MM.1S (cell line): Measurements from ENCODE around the gene OTUD3.
"Not testable (repeated sequence)": the region's sequence is repeated elsewhere in the genome, so short reads cannot be mapped to it uniquely, and the experiment has no call there.

Source experiments
- DNase-seq: peaks from one replicate; pipeline ENCODE4 v3.0.0-alpha.2; 2015
- H2AFZ ChIP-seq: fragments of 300-600 bp; sonication (generic); 2 replicates; pipeline ENCODE4 v1.6.0; 2016; ENCODE audit warnings: antibody characterized with exemption, low read length
- H3F3A ChIP-seq: fragments of 300-600 bp; sonication (generic); 2 replicates; pipeline ENCODE4 v1.6.1; 2016; ENCODE audit warnings: mild to moderate bottlenecking, antibody characterized with exemption, low read length, moderate library complexity, mixed read lengths; ENCODE audit not compliant: insufficient read depth
- H3K27ac ChIP-seq: fragments of 300-600 bp; sonication (generic); 2 replicates; pipeline ENCODE4 v1.5.1; 2016; ENCODE audit warnings: mild to moderate bottlenecking, low read length
- H3K27me3 ChIP-seq: fragments of 300-600 bp; sonication (generic); replicated peaks from 2 replicates; pipeline ENCODE4 v1.6.0; 2016; ENCODE audit warnings: low read length; ENCODE audit not compliant: insufficient read depth
- H3K36me3 ChIP-seq: fragments of 300-600 bp; sonication (generic); replicated peaks from 2 replicates; pipeline ENCODE4 v1.6.1; 2016; ENCODE audit warnings: mild to moderate bottlenecking, low read length, mixed read lengths; ENCODE audit not compliant: insufficient read depth
- H3K4me1 ChIP-seq: fragments of 300-600 bp; sonication (generic); 2 replicates; pipeline ENCODE4 v1.6.1; 2016; ENCODE audit warnings: low read length, mixed read lengths
- H3K4me2 ChIP-seq: fragments of 300-600 bp; sonication (generic); 2 replicates; pipeline ENCODE4 v1.6.0; 2016; ENCODE audit warnings: low read depth, low read length
- H3K4me3 ChIP-seq: fragments of 300-600 bp; sonication (generic); 2 replicates; pipeline ENCODE4 v1.5.1; 2016; ENCODE audit warnings: low read length, mixed read lengths
- H3K79me2 ChIP-seq: fragments of 300-600 bp; sonication (generic); 2 replicates; pipeline ENCODE4 v1.6.1; 2016; ENCODE audit warnings: mixed run types, low read length, mixed read lengths
- H3K9ac ChIP-seq: fragments of 300-600 bp; sonication (generic); 2 replicates; pipeline ENCODE4 v1.6.1; 2016; ENCODE audit warnings: low read length, mixed read lengths
- H3K9me2 ChIP-seq: fragments of 300-600 bp; sonication (generic); replicated peaks from 2 replicates; pipeline ENCODE4 v1.6.1; 2016; ENCODE audit warnings: mild to moderate bottlenecking, low read length, mixed read lengths; ENCODE audit not compliant: insufficient read depth
- H3K9me3 ChIP-seq: fragments of 300-600 bp; sonication (generic); replicated peaks from 2 replicates; pipeline ENCODE4 v1.6.1; 2016; ENCODE audit warnings: mild to moderate bottlenecking, low read length, mixed read lengths; ENCODE audit not compliant: insufficient read depth
- H4K20me1 ChIP-seq: fragments of 300-600 bp; sonication (generic); 2 replicates; pipeline ENCODE4 v1.6.1; 2016; ENCODE audit warnings: mild to moderate bottlenecking, low read length, moderate library complexity, mixed read lengths; ENCODE audit not compliant: insufficient read depth
- EZH2 ChIP-seq: fragments of 300-600 bp; sonication (generic); optimal IDR thresholded peaks from 2 replicates; pipeline ENCODE3; 2017; ENCODE audit warnings: low read depth, mild to moderate bottlenecking, antibody characterized with exemption, low read length, mixed read lengths
- EZH2phosphoT487 ChIP-seq: fragments of 300-600 bp; sonication (generic); IDR thresholded peaks from 2 replicates; pipeline ENCODE4 v1.6.1; 2018; ENCODE audit warnings: antibody characterized with exemption, low read length
- TF ChIP-seq, protein P1 (sequence below): fragments of 300-600 bp; sonication (generic); IDR thresholded peaks from 2 replicates; pipeline ENCODE4 v1.5.1; 2016; ENCODE audit warnings: antibody characterized with exemption, low read length, mixed read lengths

The OTUD3 gene

DNA sequence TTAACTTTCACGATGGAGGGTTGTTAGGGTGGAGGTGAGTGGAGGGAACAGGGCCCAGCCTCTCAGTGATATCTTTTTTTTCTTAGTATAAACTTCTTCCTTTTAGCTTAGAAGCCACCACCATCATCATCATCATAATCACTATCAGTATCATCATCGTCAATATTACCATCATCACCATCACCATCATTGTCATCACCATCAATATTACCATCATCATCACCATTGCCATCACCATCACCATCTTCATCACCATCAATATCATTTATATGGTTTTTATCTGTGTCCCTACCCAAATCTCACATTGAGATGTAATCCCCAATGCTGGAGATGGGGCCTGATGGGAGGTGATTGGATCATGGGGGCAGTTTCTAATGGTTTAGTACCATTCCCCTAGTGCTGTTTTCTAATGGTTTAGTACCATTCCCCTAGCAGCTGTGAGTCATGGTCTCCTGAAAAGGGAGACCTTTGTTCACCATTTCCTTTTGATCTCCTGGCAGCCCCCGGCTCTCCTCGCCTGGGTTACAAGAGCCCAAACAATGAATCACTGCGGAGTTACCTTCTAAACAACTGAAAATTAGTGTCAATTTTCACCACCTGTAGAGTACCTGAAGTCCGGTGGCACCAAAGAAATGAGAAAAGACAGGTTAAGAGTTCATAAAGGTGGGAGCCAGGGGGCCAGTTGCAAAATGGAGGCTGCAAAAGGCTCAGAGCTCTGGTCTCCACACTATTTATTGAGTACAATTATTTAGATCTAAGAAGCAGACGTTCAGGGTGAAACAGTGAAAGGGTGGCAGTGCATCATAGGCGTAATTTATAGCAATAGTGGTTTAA lies 44.3 kb downstream of the OTUD3 start:
- Histone ChIP-seq H3K9me2 (no peaks in the 10 kb centered on the region), H3K4me2 (no peak overlapping the region), H3K79me2 (no peaks in the 10 kb centered on the region), H3F3A (no peaks in the 10 kb centered on the region), H3K9me3 (no peaks in the 10 kb centered on the region), H3K4me1 (no peaks in the 10 kb centered on the region), H4K20me1 (no peaks in the 10 kb centered on the region), H3K27ac (no peak overlapping the region), H2AFZ (no peak overlapping the region), H3K36me3 (no peaks in the 10 kb centered on the region), H3K9ac (no peak overlapping the region), H3K27me3 (peaks cover 81% of the 10 kb centered on the region), H3K4me3 (no peak overlapping the region)
- TF ChIP-seq, protein P1, sequence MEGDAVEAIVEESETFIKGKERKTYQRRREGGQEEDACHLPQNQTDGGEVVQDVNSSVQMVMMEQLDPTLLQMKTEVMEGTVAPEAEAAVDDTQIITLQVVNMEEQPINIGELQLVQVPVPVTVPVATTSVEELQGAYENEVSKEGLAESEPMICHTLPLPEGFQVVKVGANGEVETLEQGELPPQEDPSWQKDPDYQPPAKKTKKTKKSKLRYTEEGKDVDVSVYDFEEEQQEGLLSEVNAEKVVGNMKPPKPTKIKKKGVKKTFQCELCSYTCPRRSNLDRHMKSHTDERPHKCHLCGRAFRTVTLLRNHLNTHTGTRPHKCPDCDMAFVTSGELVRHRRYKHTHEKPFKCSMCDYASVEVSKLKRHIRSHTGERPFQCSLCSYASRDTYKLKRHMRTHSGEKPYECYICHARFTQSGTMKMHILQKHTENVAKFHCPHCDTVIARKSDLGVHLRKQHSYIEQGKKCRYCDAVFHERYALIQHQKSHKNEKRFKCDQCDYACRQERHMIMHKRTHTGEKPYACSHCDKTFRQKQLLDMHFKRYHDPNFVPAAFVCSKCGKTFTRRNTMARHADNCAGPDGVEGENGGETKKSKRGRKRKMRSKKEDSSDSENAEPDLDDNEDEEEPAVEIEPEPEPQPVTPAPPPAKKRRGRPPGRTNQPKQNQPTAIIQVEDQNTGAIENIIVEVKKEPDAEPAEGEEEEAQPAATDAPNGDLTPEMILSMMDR, result no peak
- TF ChIP-seq EZH2, result no peak
- TF ChIP-seq EZH2phosphoT487, result no peak
- no peak for DNase-seq

DNA sequence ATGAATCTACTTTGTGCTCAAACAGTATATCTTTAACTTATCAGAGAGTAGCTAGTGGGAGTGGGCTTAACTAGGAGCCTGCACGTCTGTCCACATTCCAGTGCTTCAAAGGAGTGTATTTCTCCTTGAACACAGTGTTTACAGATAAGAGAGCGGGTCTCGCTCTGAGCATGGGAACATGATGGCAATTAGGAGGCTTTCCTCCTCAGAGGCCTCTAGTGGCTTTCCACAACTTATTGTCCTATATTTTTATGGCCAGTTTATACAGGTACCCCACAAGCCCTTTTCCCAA lies 44.9 kb downstream of the OTUD3 start:
- not testable (repeated sequence) for H3K27ac ChIP-seq, H3K9me3 ChIP-seq, DNase-seq, H2AFZ ChIP-seq, H3K9me2 ChIP-seq, H3K4me2 ChIP-seq, H3F3A ChIP-seq, H3K4me1 ChIP-seq, H3K36me3 ChIP-seq, H3K79me2 ChIP-seq, H3K9ac ChIP-seq, H3K4me3 ChIP-seq, H4K20me1 ChIP-seq
- peaks cover 75% of the 10 kb centered on the region for H3K27me3 ChIP-seq

DNA sequence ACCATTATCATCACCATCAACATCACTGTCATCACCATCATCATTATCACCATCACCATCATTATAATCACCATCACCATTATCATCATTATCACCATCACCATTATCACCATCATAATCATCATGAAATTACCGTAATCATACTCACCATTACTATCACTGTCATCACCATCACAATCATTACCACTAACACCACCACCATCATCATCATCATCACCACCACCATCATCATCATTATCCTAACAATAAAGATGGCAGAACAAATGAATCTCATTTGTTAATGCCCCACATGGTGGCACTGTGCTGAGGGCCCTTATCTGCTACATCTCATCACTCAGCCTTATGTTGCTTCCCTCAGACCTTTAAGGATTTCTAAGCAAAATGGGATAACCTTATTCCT lies 50.7 kb downstream of the OTUD3 start:
- no peak overlapping the region for H3K4me3 ChIP-seq
- no peaks in the 10 kb centered on the region for H3K4me1 ChIP-seq
- peaks cover 27% of the 10 kb centered on the region for H3K27me3 ChIP-seq
- no peak overlapping the region for H3K27ac ChIP-seq
- no peak for DNase-seq
- no peaks in the 10 kb centered on the region for H3K9me2 ChIP-seq
- H3K9me3 ChIP-seq, result no peaks in the 10 kb centered on the region
- no peak overlapping the region for H3K4me2 ChIP-seq
- TF ChIP-seq EZH2phosphoT487, result no peak
- TF ChIP-seq EZH2, result no peak
- TF ChIP-seq, protein P1, result no peak
- no peak overlapping the region for H2AFZ ChIP-seq
- H4K20me1 ChIP-seq, result no peaks in the 10 kb centered on the region
- H3K9ac ChIP-seq, result no peak overlapping the region
- H3F3A ChIP-seq, result no peaks in the 10 kb centered on the region
- no peaks in the 10 kb centered on the region for H3K79me2 ChIP-seq
- no peaks in the 10 kb centered on the region for H3K36me3 ChIP-seq

DNA sequence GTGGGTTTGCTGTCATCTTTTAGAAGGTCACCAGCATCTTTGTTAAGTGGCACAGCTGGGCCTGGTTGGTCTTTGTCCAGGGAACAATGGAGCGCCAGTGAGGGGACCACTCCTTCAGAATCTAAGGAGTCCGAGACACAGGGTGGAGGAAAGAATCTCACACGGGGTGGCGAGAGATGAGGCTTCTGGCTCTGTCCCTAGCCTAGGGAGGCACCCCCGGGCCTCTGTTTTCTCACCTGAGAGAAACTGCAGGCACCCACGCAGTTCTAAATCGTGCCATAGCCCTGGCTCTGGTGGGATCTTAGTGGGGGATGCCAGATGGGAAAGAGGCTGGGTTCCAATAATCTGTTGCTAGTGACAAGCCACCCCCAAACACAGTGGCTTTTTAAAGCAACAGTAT lies 52.1 kb downstream of the OTUD3 start:
- H3K9ac ChIP-seq, result no peak overlapping the region
- no peaks in the 10 kb centered on the region for H3K9me3 ChIP-seq
- no peaks in the 10 kb centered on the region for H3K9me2 ChIP-seq
- no peak overlapping the region for H3K27ac ChIP-seq
- no peaks in the 10 kb centered on the region for H3K36me3 ChIP-seq
- TF ChIP-seq EZH2phosphoT487 (no peak), EZH2 (no peak)
- TF ChIP-seq, protein P1, result no peak
- no peaks in the 10 kb centered on the region for H4K20me1 ChIP-seq
- H3K27me3 ChIP-seq, result peaks cover 22% of the 10 kb centered on the region
- no peaks in the 10 kb centered on the region for H3K79me2 ChIP-seq
- H2AFZ ChIP-seq, result no peak overlapping the region
- no peak overlapping the region for H3K4me3 ChIP-seq
- H3K4me2 ChIP-seq, result no peak overlapping the region
- DNase-seq, result no peak
- no peaks in the 10 kb centered on the region for H3F3A ChIP-seq
- no peaks in the 10 kb centered on the region for H3K4me1 ChIP-seq
